ENCODE measurements around the gene RPAP3.
A peak's percentile ranks its signal among the peaks of the same experiment; 100 is the strongest.
"Not testable (repeated sequence)": the region's sequence is repeated elsewhere in the genome, so short reads cannot be mapped to it uniquely, and the experiment has no call there.

RPAP3 gene

GRCh38 chr12:47687636-47688035, 18.2 kb downstream of the RPAP3 start:
- TF ChIP-seq CTCF (IDR thresholded peaks at IDR 0.05; ENCODE audit: low read depth, low read length), result no peak
- no peak overlapping the region for H3K4me3 ChIP-seq (ENCODE audit: low read depth, low read length)

GRCh38 chr12:47686645-47687240, 19.1 kb downstream of the RPAP3 start:
- TF ChIP-seq CTCF (IDR thresholded peaks at IDR 0.05; ENCODE audit: low read depth, low read length), result peak; percentile 40; the same call in 1 of the 2 replicates
- H3K4me3 ChIP-seq (ENCODE audit: low read depth, low read length), result no peak overlapping the region

DNA sequence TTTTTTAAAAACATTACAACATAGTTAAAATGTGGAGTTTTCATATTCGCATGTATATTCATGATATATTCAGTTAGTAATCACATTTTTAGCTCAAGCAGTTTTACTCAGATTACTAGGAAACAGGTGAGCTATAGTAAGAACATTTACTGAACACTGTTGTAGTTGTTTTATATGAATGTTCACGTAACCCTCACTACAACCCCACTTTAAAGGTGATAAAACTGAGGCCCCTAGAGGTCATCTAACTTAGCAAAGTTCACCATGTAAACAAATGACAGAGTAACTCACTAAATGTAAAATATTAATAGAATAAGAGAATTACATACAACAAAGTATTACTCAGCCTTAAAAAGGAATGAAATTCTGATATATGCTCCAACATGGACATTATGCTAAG, 26.0 kb downstream of the RPAP3 start:
- TF ChIP-seq CTCF (IDR thresholded peaks at IDR 0.05; ENCODE audit: low read depth, low read length), result no peak
- H3K4me3 ChIP-seq (ENCODE audit: low read depth, low read length), result no peak overlapping the region

GRCh38 chr12:47672068-47672467, 33.8 kb downstream of the RPAP3 start:
- no peak overlapping the region for H3K4me3 ChIP-seq (ENCODE audit: low read depth, low read length)
- TF ChIP-seq CTCF (IDR thresholded peaks at IDR 0.05; ENCODE audit: low read depth, low read length), result no peak

GRCh38 chr12:47667935-47668334, 37.9 kb downstream of the RPAP3 start:
- H3K4me3 ChIP-seq (ENCODE audit: low read depth, low read length), result not testable (repeated sequence)

- TF ChIP-seq CTCF (IDR thresholded peaks at IDR 0.05; ENCODE audit: low read depth, low read length), result no peak
- H3K4me3 ChIP-seq (ENCODE audit: low read depth, low read length), result no peak overlapping the region
Observed at GRCh38 chr12:47652521-47653234, 53.2 kb downstream of the RPAP3 start.

GRCh38 chr12:47651368-47652254, 54.2 kb downstream of the RPAP3 start:
- H3K4me3 ChIP-seq (ENCODE audit: low read depth, low read length), result no peak overlapping the region
- peak; percentile 64 for TF ChIP-seq CTCF (IDR thresholded peaks at IDR 0.05; ENCODE audit: low read depth, low read length)

Data from WI38 (cell line).